Type B pancreatic cell (in vitro differentiated cells): ENCODE measurements around the gene LRRC40. TPM values are rescaled to one million over a fixed set of nuclear protein-coding genes. Genes with fewer than 3 reads are reported as not detected.

ENCODE experiments used
- DNase-seq: peaks from one replicate; pipeline ENCODE4 v3.0.0; 2021; ENCODE audit warnings: mixed read lengths; ENCODE audit not compliant: unreplicated experiment; ENCODE audit errors: extremely low spot score
- H3K27ac Mint-ChIP-seq: 2 replicates; pipeline ENCODE4 v1.8.0; 2021; ENCODE audit warnings: mild to moderate bottlenecking, mixed read lengths
- H3K27me3 Mint-ChIP-seq: 2 replicates; pipeline ENCODE4 v1.8.0; 2021; ENCODE audit warnings: mixed read lengths
- H3K36me3 Mint-ChIP-seq: 2 replicates; pipeline ENCODE4 v1.8.0; 2021; ENCODE audit warnings: mixed read lengths
- H3K4me1 Mint-ChIP-seq: one replicate; pipeline ENCODE4 v1.8.0; 2021; ENCODE audit warnings: mixed read lengths; ENCODE audit not compliant: unreplicated experiment
- H3K4me3 Mint-ChIP-seq: 2 replicates; pipeline ENCODE4 v1.8.0; 2021; ENCODE audit warnings: mild to moderate bottlenecking, mixed read lengths
- H3K9me3 Mint-ChIP-seq: 2 replicates; pipeline ENCODE4 v1.8.0; 2021; ENCODE audit warnings: mixed read lengths
- CTCF ChIP-seq: fragments of 200-600 bp; sonication (generic); conservative IDR thresholded peaks from 2 replicates; pipeline ENCODE4 v1.5.0; 2021; ENCODE audit warnings: antibody characterized with exemption, mild to moderate bottlenecking
- total RNA-seq: library from RNA; stranded (reverse); gene quantifications from 2 replicates; pipeline ENCODE4 v1.2.1, GENCODE V29; 2021; ENCODE audit warnings: low replicate concordance

The LRRC40 gene
- total RNA-seq, 1 donor from 2014 or later, result 18.9 TPM

GRCh38 chr1:70221238-70222121, 16.1 kb upstream of the LRRC40 start, which contains the start of gene SRSF11:
TSS of gene SRSF11 (plus strand) at chr1:70221380. CDS start at chr1:70221637, 257 bp downstream.
- peak within 1 kb of the TSS; percentile 93 for H3K27ac Mint-ChIP-seq

DNA sequence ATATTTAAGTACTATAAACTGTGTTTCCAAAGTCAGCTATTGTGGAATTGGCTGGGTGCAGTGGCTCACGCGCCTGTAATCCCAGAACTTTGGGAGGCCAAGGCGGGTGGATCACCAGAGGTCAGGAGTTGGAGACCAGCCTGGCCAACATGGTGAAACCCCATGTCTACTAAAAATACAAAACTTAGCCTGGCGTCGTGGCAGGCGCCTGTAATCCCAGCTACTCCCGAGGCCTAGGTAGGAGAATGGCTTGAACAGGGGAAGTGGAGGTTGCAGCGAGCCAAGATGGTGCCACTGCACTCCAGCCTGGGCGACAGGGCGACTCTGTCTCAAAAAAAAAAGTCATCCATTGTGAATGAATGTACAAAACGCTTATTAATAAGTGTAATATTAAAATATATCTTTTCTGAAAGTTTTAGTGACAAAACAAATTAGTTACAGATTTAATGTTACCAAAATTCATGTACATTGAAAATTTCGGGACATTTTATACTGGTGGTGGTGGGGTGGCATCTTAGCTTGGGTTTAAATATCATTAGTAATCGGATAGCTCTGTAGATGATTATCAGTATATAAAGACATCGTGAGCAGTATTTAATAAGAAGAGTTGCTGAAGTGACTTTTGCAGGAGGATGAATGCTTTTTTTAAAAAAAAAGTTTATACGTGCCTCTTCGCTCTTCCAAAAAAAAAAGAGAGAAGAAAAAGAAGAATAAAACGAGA, 15.3 kb upstream of the LRRC40 start:
- peak overlapping the region; percentile 93 for H3K27ac Mint-ChIP-seq
- DNase-seq, result no peak
- peaks cover 22% of the 10 kb centered on the region for H3K4me1 Mint-ChIP-seq

More at GRCh38 chr1:70221238-70222121, 16.1 kb upstream of the LRRC40 start, which contains the start of gene SRSF11:
- Mint-ChIP-seq H3K4me1 (peaks cover 22% of the 10 kb centered on the region), H3K4me3 (peak within 1 kb of the TSS; percentile 87), H3K27me3 (no peaks in the 10 kb centered on the region), H3K9me3 (no peaks in the 10 kb centered on the region), H3K36me3 (peaks cover 16% of the 10 kb centered on the region)
- TF ChIP-seq CTCF, result peak; percentile 44
- peak; percentile 98 for DNase-seq

GRCh38 chr1:70220015-70220414, 14.6 kb upstream of the LRRC40 start:
- Mint-ChIP-seq H3K4me3 (peak overlapping the region; percentile 78), H3K27ac (peak overlapping the region; percentile 93), H3K9me3 (no peaks in the 10 kb centered on the region), H3K27me3 (no peaks in the 10 kb centered on the region), H3K4me1 (peaks cover 22% of the 10 kb centered on the region), H3K36me3 (peaks cover 19% of the 10 kb centered on the region)
- DNase-seq, result no peak
- no peak for TF ChIP-seq CTCF

More for the DNA sequence above, 15.3 kb upstream of the LRRC40 start:
- Mint-ChIP-seq H3K4me3 (peak overlapping the region; percentile 87), H3K27me3 (no peaks in the 10 kb centered on the region), H3K9me3 (no peaks in the 10 kb centered on the region), H3K36me3 (peaks cover 16% of the 10 kb centered on the region)
- no peak for TF ChIP-seq CTCF

DNA sequence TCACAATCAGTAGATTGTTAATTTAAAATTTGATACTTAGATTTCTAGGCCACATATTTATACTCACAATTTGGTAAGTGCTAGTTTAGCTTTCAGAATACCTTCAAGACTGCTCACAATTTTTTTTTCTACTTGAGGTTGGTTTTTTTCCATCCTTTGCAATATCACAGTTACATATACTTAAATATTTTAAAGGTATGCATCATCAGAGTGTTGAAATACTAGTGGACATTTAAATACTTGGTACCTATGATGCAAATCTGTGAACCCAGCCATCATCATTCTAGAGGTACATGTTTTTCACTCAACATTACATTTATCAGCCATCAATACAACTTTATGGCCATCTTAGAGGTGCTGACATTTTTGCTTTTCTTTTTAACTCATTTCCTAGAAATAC, 6.2 kb upstream of the LRRC40 start:
- peaks cover 3% of the 10 kb centered on the region for H3K36me3 Mint-ChIP-seq
- no peak for DNase-seq
- H3K9me3 Mint-ChIP-seq, result no peaks in the 10 kb centered on the region
- no peak overlapping the region for H3K4me3 Mint-ChIP-seq
- peaks cover 5% of the 10 kb centered on the region for H3K4me1 Mint-ChIP-seq
- H3K27me3 Mint-ChIP-seq, result no peaks in the 10 kb centered on the region
- H3K27ac Mint-ChIP-seq, result no peak overlapping the region
- no peak for TF ChIP-seq CTCF

- no peaks in the 10 kb centered on the region for H3K27me3 Mint-ChIP-seq
- H3K4me1 Mint-ChIP-seq, result peaks cover 5% of the 10 kb centered on the region
- DNase-seq, result no peak
- H3K9me3 Mint-ChIP-seq, result no peaks in the 10 kb centered on the region
- H3K36me3 Mint-ChIP-seq, result peaks cover 3% of the 10 kb centered on the region
- no peak overlapping the region for H3K4me3 Mint-ChIP-seq
- H3K27ac Mint-ChIP-seq, result no peak overlapping the region
- TF ChIP-seq CTCF, result no peak
Observed at GRCh38 chr1:70210820-70211219, 5.4 kb upstream of the LRRC40 start.
